Spinal cord (tissue), 10 donors: ENCODE data around the gene CAPN14. TPM values are rescaled to one million over a fixed set of nuclear protein-coding genes. Genes with fewer than 3 reads are reported as not detected.

Experiments used
- DNase-seq, 6 donors: peaks; one replicate each; pipeline versions ENCODE4 v3.0.0 to v3.0.0-alpha.2; 2013 to 2015; ENCODE audit warnings: low spot score in 6 of 6, low read depth in 4 of 6
- H3K27ac ChIP-seq: one replicate; pipeline ENCODE4 v1.5.1; 2013; ENCODE audit warnings: low read depth, low read length, control low read depth
- H3K27me3 ChIP-seq: one replicate; pipeline ENCODE4 v1.6.1; 2013; ENCODE audit warnings: low read length; ENCODE audit not compliant: control insufficient read depth, insufficient read depth
- H3K36me3 ChIP-seq: one replicate; pipeline ENCODE4 v1.6.1; 2013; ENCODE audit warnings: low read length; ENCODE audit not compliant: control insufficient read depth, insufficient read depth
- H3K4me1 ChIP-seq: one replicate; pipeline ENCODE4 v1.6.1; 2013; ENCODE audit warnings: low read length; ENCODE audit not compliant: control insufficient read depth, insufficient read depth
- H3K4me3 ChIP-seq: one replicate; pipeline ENCODE4 v1.5.1; 2013; ENCODE audit warnings: low read depth, low read length, control low read depth
- H3K9me3 ChIP-seq: one replicate; pipeline ENCODE4 v1.6.1; 2013; ENCODE audit warnings: low read length; ENCODE audit not compliant: control insufficient read depth, insufficient read depth
- WGBS: methylation state at CpG from one replicate; pipeline ENCODE4 v1.1.5; 2013; ENCODE audit warnings: missing lambda C conversion rate; ENCODE audit not compliant: insufficient coverage; 5-methylcytosine and 5-hydroxymethylcytosine counted together
- polyA plus RNA-seq, 2 donors: library from polyadenylated mRNA; unstranded; fragments of 120-200 nt; gene quantifications; one replicate each; pipeline ENCODE4 v1.2.1, GENCODE V29; 2013; ENCODE audit not compliant: insufficient read length in 2 of 2
- total RNA-seq, 2 donors: library from RNA; depleted of rRNA in 1 of 2; stranded (reverse); fragments of 120-200 nt in 1 of 2; fragments of >200 nt in 1 of 2; gene quantifications; one replicate each; pipeline versions ENCODE4 v1.2.3 to v1.2.4, GENCODE V29; 2013 to 2014
- donor health status: healthy.

The CAPN14 gene
- total and polyA plus RNA-seq, 4 donors = 0.28 to 0.63 (median 0.51) TPM

GRCh38 chr2:31213601-31214443 is 3.5 kb downstream of the CAPN14 start:
- no peak overlapping the region for H3K4me3 ChIP-seq
- no peaks in the 10 kb centered on the region for H3K9me3 ChIP-seq
- no peak overlapping the region for H3K27ac ChIP-seq
- no peaks in the 10 kb centered on the region for H3K27me3 ChIP-seq
- H3K4me1 ChIP-seq = no peaks in the 10 kb centered on the region
- H3K36me3 ChIP-seq = no peaks in the 10 kb centered on the region
- WGBS = no CpG with 5 or more reads among the region's 4 CpGs
- DNase-seq = no peak

GRCh38 chr2:31212659-31213600 is 4.4 kb downstream of the CAPN14 start:
- WGBS = 47% methylated on average over 4 of the region's 9 CpGs
- DNase-seq = peak in 1 of 6 donors; percentile 48
- no peaks in the 10 kb centered on the region for H3K9me3 ChIP-seq
- H3K4me3 ChIP-seq = no peak overlapping the region
- no peak overlapping the region for H3K27ac ChIP-seq
- H3K27me3 ChIP-seq = no peaks in the 10 kb centered on the region
- H3K4me1 ChIP-seq = no peaks in the 10 kb centered on the region
- no peaks in the 10 kb centered on the region for H3K36me3 ChIP-seq

- DNase-seq = no peak
- H3K9me3 ChIP-seq = no peaks in the 10 kb centered on the region
- peaks cover 5% of the 10 kb centered on the region for H3K4me1 ChIP-seq
- H3K4me3 ChIP-seq = no peak overlapping the region
- no peaks in the 10 kb centered on the region for H3K27me3 ChIP-seq
- H3K36me3 ChIP-seq = no peaks in the 10 kb centered on the region
- H3K27ac ChIP-seq = no peak overlapping the region
- WGBS = no CpG with 5 or more reads among the region's 1 CpG
These were observed 9.1 kb downstream of the CAPN14 start for GRCh38 chr2:31208240-31208639.

GRCh38 chr2:31207790-31208189 is 9.5 kb downstream of the CAPN14 start:
- Histone ChIP-seq H3K9me3 (no peaks in the 10 kb centered on the region), H3K27me3 (no peaks in the 10 kb centered on the region), H3K27ac (no peak overlapping the region), H3K4me1 (peaks cover 5% of the 10 kb centered on the region), H3K4me3 (no peak overlapping the region), H3K36me3 (no peaks in the 10 kb centered on the region)
- DNase-seq = no peak
- 28% methylated on average over 2 of the region's 2 CpGs for WGBS

- 67% methylated on average over 1 of the region's 3 CpGs for WGBS
- peaks cover 5% of the 10 kb centered on the region for H3K4me1 ChIP-seq
- H3K27me3 ChIP-seq = no peaks in the 10 kb centered on the region
- H3K36me3 ChIP-seq = no peaks in the 10 kb centered on the region
- H3K27ac ChIP-seq = no peak overlapping the region
- no peak overlapping the region for H3K4me3 ChIP-seq
- DNase-seq = no peak
- no peaks in the 10 kb centered on the region for H3K9me3 ChIP-seq
These were observed 11.7 kb downstream of the CAPN14 start for GRCh38 chr2:31205613-31206012.

GRCh38 chr2:31205186-31205585 is 12.1 kb downstream of the CAPN14 start:
- H3K4me1 ChIP-seq = peaks cover 5% of the 10 kb centered on the region
- no peak overlapping the region for H3K4me3 ChIP-seq
- no peak overlapping the region for H3K27ac ChIP-seq
- H3K9me3 ChIP-seq = no peaks in the 10 kb centered on the region
- H3K27me3 ChIP-seq = no peaks in the 10 kb centered on the region
- peak in 1 of 6 donors; percentile 12 for DNase-seq
- peaks cover 1% of the 10 kb centered on the region for H3K36me3 ChIP-seq
- WGBS = 67% methylated on average over 9 of the region's 9 CpGs

GRCh38 chr2:31204783-31205182 is 12.5 kb downstream of the CAPN14 start:
- peaks cover 5% of the 10 kb centered on the region for H3K4me1 ChIP-seq
- no peak for DNase-seq
- no peaks in the 10 kb centered on the region for H3K27me3 ChIP-seq
- H3K27ac ChIP-seq = no peak overlapping the region
- H3K4me3 ChIP-seq = no peak overlapping the region
- H3K36me3 ChIP-seq = peaks cover 2% of the 10 kb centered on the region
- 74% methylated on average over 3 of the region's 6 CpGs for WGBS
- H3K9me3 ChIP-seq = no peaks in the 10 kb centered on the region

- no peak overlapping the region for H3K27ac ChIP-seq
- H3K36me3 ChIP-seq = peaks cover 2% of the 10 kb centered on the region
- DNase-seq = no peak
- H3K4me3 ChIP-seq = no peak overlapping the region
- no peaks in the 10 kb centered on the region for H3K27me3 ChIP-seq
- H3K4me1 ChIP-seq = peaks cover 5% of the 10 kb centered on the region
- no peaks in the 10 kb centered on the region for H3K9me3 ChIP-seq
These were observed 13.4 kb downstream of the CAPN14 start for GRCh38 chr2:31203916-31204315.

- Histone ChIP-seq H3K36me3 (peaks cover 2% of the 10 kb centered on the region), H3K9me3 (no peaks in the 10 kb centered on the region), H3K27me3 (no peaks in the 10 kb centered on the region), H3K4me1 (peaks cover 5% of the 10 kb centered on the region), H3K4me3 (no peak overlapping the region), H3K27ac (no peak overlapping the region)
- 80% methylated on average over 4 of the region's 5 CpGs for WGBS
- no peak for DNase-seq
These were observed 14.5 kb downstream of the CAPN14 start for GRCh38 chr2:31202833-31203232.
